SK-N-SH (cell line): ENCODE results near the gene CCDC141. TPM values are rescaled to one million over a fixed set of nuclear protein-coding genes. Genes with fewer than 3 reads are reported as not detected.

ENCODE experiments used
- CTCF ChIA-PET: fragments of 300-600, 350-600 bp; formaldehyde crosslinking; extraction: SDS; loops from one replicate; lab custom pipeline; 2021; lab: Yijun Ruan, JAX
- POLR2A ChIA-PET: fragments of 350-600 bp; sonication (Branson Sonifier 250); formaldehyde crosslinking; extraction: SDS; loops from one replicate; lab custom pipeline; 2020; ENCODE audit warnings: antibody characterized with exemption, inconsistent platforms; lab: Yijun Ruan, JAX
- DNase-seq: peaks from one replicate; pipeline ENCODE4 v3.0.0; 2012
- H2AFZ ChIP-seq: fragments of 200-600 bp; sonication (generic); 2 replicates; pipeline ENCODE4 v1.8.1; 2016; ENCODE audit warnings: antibody characterized with exemption, mild to moderate bottlenecking, low read depth
- H3F3A ChIP-seq: fragments of 200-600 bp; sonication (generic); replicated peaks from 2 replicates; pipeline ENCODE3; 2016; ENCODE audit warnings: antibody characterized with exemption, mild to moderate bottlenecking; ENCODE audit not compliant: insufficient read depth
- H3K27ac ChIP-seq, 2 experiments: fragments of 200-500 bp in 1 of 2; fragments of 200-600 bp in 1 of 2; sonication (Bioruptor generic) in 1 of 2; sonication (generic), shearing (Covaris generic) in 1 of 2; 2 replicates each; pipeline versions ENCODE4 v1.5.1 to v1.6.1; 2014 to 2016; ENCODE audit warnings: low read depth in 2 of 2, inconsistent platforms in 1 of 2, low read length in 1 of 2, mild to moderate bottlenecking in 1 of 2, mixed read lengths in 1 of 2
- H3K27me3 ChIP-seq: fragments of 200-600 bp; sonication (generic), shearing (Covaris generic); 2 replicates; pipeline ENCODE4 v1.6.1; 2016; ENCODE audit warnings: mixed run types; ENCODE audit not compliant: insufficient read depth
- H3K36me3 ChIP-seq, 2 experiments: fragments of 200-500 bp in 1 of 2; fragments of 200-600 bp in 1 of 2; sonication (Bioruptor generic) in 1 of 2; sonication (generic) in 1 of 2; replicated peaks in 1 of 2; 2 replicates each; pipeline versions ENCODE3 to v1.5.1; 2014 to 2016; ENCODE audit warnings: low read length in 1 of 2, mild to moderate bottlenecking in 1 of 2; ENCODE audit not compliant: insufficient read depth in 2 of 2, control insufficient read depth in 1 of 2
- H3K4me1 ChIP-seq, 2 experiments: fragments of 200-500 bp in 1 of 2; fragments of 200-600 bp in 1 of 2; sonication (Bioruptor generic) in 1 of 2; sonication (generic), shearing (Covaris generic) in 1 of 2; 2 replicates each; pipeline versions ENCODE4 v1.5.1 to v1.6.1; 2014 to 2016; ENCODE audit warnings: low read depth in 1 of 2, low read length in 1 of 2, mixed run types in 1 of 2; ENCODE audit not compliant: insufficient read depth in 2 of 2, control insufficient read depth in 1 of 2
- H3K4me2 ChIP-seq: fragments of 200-600 bp; sonication (generic), shearing (Covaris generic); 2 replicates; pipeline ENCODE4 v1.6.1; 2017; ENCODE audit warnings: mixed run types
- H3K4me3 ChIP-seq, 2 experiments: fragments of 200-500 bp in 1 of 2; fragments of 200-600 bp in 1 of 2; sonication (Bioruptor generic) in 1 of 2; sonication (generic), shearing (Covaris generic) in 1 of 2; 2 replicates each; pipeline versions ENCODE4 v1.5.1 to v1.8.1; 2014 to 2016; ENCODE audit warnings: low read depth in 2 of 2, inconsistent platforms in 1 of 2, low read length in 1 of 2, mild to moderate bottlenecking in 1 of 2, mixed read lengths in 1 of 2, moderate library complexity in 1 of 2
- H3K79me2 ChIP-seq: fragments of 200-600 bp; sonication (generic); 2 replicates; pipeline ENCODE4 v1.8.1; 2017; ENCODE audit warnings: mild to moderate bottlenecking; ENCODE audit not compliant: insufficient read depth
- H3K9ac ChIP-seq: fragments of 200-600 bp; sonication (generic); 2 replicates; pipeline ENCODE4 v1.6.1; 2017; ENCODE audit warnings: mixed run types
- H3K9me2 ChIP-seq: fragments of 200-600 bp; sonication (generic); 2 replicates; pipeline ENCODE4 v1.6.1; 2017; ENCODE audit warnings: mixed run types
- H3K9me3 ChIP-seq: fragments of 200-600 bp; sonication (generic); 2 replicates; pipeline ENCODE4 v1.6.1; 2017; ENCODE audit warnings: mixed run types, mild to moderate bottlenecking, moderate library complexity
- H4K20me1 ChIP-seq: fragments of 200-600 bp; sonication (generic); 2 replicates; pipeline ENCODE4 v1.6.1; 2017; ENCODE audit warnings: mild to moderate bottlenecking, mixed run types; ENCODE audit not compliant: insufficient read depth
- EP300 ChIP-seq, 2 experiments: IDR thresholded peaks; 2 replicates each; pipeline versions ENCODE4 v1.4.0 to v1.6.1; 2012; ENCODE audit warnings: borderline replicate concordance in 1 of 2, low read depth in 1 of 2, low read length in 1 of 2
- FOSL2 ChIP-seq: IDR thresholded peaks from 2 replicates; pipeline ENCODE4 v1.4.0; 2012; ENCODE audit warnings: low read depth, mild to moderate bottlenecking, moderate library complexity, borderline replicate concordance
- GABPA ChIP-seq: IDR thresholded peaks from 2 replicates; pipeline ENCODE4 v1.4.0; 2012; ENCODE audit warnings: low read depth, mild to moderate bottlenecking
- MEF2A ChIP-seq: IDR thresholded peaks from 2 replicates; pipeline ENCODE4 v1.4.0; 2012; ENCODE audit warnings: low read depth, borderline replicate concordance
- SMC3 ChIP-seq: IDR thresholded peaks from 2 replicates; pipeline ENCODE4 v1.6.1; 2012; ENCODE audit warnings: low read depth, low read length, improper control_type of control experiment
- WGBS: methylation state at CpG from one replicate; pipeline ENCODE4 v1.1.6; 2017; ENCODE audit warnings: low lambda C conversion rate; 5-methylcytosine and 5-hydroxymethylcytosine counted together
- polyA plus RNA-seq, 3 experiments: library from polyadenylated mRNA; depleted of rRNA; stranded (reverse); fragments of >200 nt; gene quantifications; 2 replicates each; pipeline ENCODE4 v1.2.3, GENCODE V29; 2012
- TF ChIP-seq, protein P1 (sequence below): IDR thresholded peaks from 2 replicates; pipeline ENCODE4 v1.6.1; 2012; ENCODE audit warnings: mild to moderate bottlenecking, low read depth, low read length, moderate library complexity
- TF ChIP-seq, protein P2 (sequence below): IDR thresholded peaks from 2 replicates; pipeline ENCODE4; 2012

Gene CCDC141
- polyA plus RNA-seq, 1 of the 3 experiments (the other 2 are of a cell fraction), result 0.02 TPM

- TF ChIP-seq, protein P1, sequence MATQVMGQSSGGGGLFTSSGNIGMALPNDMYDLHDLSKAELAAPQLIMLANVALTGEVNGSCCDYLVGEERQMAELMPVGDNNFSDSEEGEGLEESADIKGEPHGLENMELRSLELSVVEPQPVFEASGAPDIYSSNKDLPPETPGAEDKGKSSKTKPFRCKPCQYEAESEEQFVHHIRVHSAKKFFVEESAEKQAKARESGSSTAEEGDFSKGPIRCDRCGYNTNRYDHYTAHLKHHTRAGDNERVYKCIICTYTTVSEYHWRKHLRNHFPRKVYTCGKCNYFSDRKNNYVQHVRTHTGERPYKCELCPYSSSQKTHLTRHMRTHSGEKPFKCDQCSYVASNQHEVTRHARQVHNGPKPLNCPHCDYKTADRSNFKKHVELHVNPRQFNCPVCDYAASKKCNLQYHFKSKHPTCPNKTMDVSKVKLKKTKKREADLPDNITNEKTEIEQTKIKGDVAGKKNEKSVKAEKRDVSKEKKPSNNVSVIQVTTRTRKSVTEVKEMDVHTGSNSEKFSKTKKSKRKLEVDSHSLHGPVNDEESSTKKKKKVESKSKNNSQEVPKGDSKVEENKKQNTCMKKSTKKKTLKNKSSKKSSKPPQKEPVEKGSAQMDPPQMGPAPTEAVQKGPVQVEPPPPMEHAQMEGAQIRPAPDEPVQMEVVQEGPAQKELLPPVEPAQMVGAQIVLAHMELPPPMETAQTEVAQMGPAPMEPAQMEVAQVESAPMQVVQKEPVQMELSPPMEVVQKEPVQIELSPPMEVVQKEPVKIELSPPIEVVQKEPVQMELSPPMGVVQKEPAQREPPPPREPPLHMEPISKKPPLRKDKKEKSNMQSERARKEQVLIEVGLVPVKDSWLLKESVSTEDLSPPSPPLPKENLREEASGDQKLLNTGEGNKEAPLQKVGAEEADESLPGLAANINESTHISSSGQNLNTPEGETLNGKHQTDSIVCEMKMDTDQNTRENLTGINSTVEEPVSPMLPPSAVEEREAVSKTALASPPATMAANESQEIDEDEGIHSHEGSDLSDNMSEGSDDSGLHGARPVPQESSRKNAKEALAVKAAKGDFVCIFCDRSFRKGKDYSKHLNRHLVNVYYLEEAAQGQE, result no peak
- TF ChIP-seq, protein P2, sequence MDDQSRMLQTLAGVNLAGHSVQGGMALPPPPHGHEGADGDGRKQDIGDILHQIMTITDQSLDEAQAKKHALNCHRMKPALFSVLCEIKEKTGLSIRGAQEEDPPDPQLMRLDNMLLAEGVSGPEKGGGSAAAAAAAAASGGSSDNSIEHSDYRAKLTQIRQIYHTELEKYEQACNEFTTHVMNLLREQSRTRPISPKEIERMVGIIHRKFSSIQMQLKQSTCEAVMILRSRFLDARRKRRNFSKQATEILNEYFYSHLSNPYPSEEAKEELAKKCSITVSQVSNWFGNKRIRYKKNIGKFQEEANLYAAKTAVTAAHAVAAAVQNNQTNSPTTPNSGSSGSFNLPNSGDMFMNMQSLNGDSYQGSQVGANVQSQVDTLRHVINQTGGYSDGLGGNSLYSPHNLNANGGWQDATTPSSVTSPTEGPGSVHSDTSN, result no peak
- no peak for TF ChIP-seq SMC3
- TF ChIP-seq MEF2A, result no peak
- TF ChIP-seq FOSL2, result no peak
- TF ChIP-seq GABPA, result no peak
Observed at GRCh38 chr2:178976351-178976750, 73.6 kb downstream of the CCDC141 start (continued).

DNA sequence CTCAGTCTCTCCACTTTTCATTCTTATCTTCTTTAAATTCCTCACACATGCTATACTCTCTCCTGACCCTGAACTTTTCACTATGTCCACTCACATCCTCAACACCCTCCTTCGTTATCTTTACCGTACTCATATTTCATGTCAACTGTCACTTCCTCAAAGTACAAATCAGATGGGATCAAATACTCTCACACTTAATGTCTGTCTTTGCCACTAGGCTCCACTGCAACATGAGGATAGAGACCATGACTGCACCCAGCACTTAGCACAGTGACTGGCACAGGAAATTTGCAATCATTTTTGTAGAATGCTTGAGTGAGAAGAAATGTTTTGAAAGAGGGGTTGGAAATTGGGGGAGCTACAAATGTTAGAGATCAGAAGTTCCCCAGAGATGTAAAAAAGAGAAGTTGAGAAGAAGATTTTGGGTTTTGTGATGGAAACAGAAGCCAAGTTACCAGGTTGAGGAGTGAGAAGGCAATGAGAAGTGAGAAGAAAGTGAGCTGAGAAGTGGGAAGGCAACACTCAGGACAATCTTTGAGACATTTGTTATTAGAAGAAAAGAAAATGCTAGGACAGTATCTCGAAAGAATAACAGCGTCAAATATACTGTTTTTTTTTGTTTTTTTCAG is 87.0 kb downstream of the CCDC141 start:
- H3K4me1 ChIP-seq, result no peaks in the 10 kb centered on the region
- no peaks in the 10 kb centered on the region for H4K20me1 ChIP-seq
- H3K79me2 ChIP-seq, result no peaks in the 10 kb centered on the region
- no peaks in the 10 kb centered on the region for H3K9me3 ChIP-seq
- no peak overlapping the region for H3K4me3 ChIP-seq
- no peaks in the 10 kb centered on the region for H3K27me3 ChIP-seq
- H2AFZ ChIP-seq, result no peak overlapping the region
- no peak overlapping the region for H3K4me2 ChIP-seq
- no peaks in the 10 kb centered on the region for H3F3A ChIP-seq
- 49% methylated on average over 4 of the region's 4 CpGs for WGBS
- POLR2A ChIA-PET, result no interaction called here
- no peak overlapping the region for H3K9ac ChIP-seq
- TF ChIP-seq, protein P2, result no peak
- no peaks in the 10 kb centered on the region for H3K36me3 ChIP-seq
- H3K9me2 ChIP-seq, result no peaks in the 10 kb centered on the region
- H3K27ac ChIP-seq, result no peak overlapping the region
- DNase-seq, result no peak
- CTCF ChIA-PET, result no interaction called here

DNA sequence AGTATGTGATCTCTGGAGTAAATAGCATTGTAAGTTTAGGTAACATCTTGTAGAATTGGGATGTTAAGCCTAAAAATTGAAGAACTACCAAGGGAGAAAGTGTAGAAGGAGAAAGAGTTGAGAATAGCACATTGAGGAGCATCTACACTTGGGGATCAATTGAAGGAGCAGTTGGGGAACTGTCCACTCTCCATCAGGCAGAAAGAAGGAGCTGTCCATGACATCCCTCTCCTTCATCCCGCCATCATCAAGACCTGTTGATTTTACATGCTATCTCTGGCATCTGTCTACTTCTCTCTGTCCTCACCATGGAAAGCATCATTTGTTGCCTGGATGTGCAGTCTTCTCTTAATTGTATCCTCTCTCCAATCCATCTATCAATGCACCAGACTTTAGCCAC is 87.8 kb downstream of the CCDC141 start:
- POLR2A ChIA-PET, result no interaction called here
- DNase-seq, result no peak

More for the DNA sequence above, 87.8 kb downstream of the CCDC141 start:
- WGBS, result 59% methylated on average over 1 of the region's 1 CpG
- no peaks in the 10 kb centered on the region for H3K79me2 ChIP-seq
- H3K9ac ChIP-seq, result no peak overlapping the region
- H3K27ac ChIP-seq, result no peak overlapping the region
- no peaks in the 10 kb centered on the region for H3K27me3 ChIP-seq
- no peaks in the 10 kb centered on the region for H4K20me1 ChIP-seq
- no peaks in the 10 kb centered on the region for H3K36me3 ChIP-seq
- TF ChIP-seq FOSL2 (no peak), MEF2A (no peak), EP300 (IDR thresholded peaks at IDR 0.05; ENCODE audit: borderline replicate concordance in 1 of 2, low read depth in 1 of 2, low read length in 1 of 2) (no peak)
- TF ChIP-seq, protein P1, result peak; percentile 80
- TF ChIP-seq, all 33 proteins: peak for 1
- H3K9me3 ChIP-seq, result no peaks in the 10 kb centered on the region
- no peaks in the 10 kb centered on the region for H3K4me1 ChIP-seq
- CTCF ChIA-PET, result interaction anchor here (0.9 kb wide), 1 partner anchor 167 kb away, joined by 3 read pairs; no protein-coding TSS in a partner anchor
- H3K4me2 ChIP-seq, result no peak overlapping the region
- H3F3A ChIP-seq, result no peaks in the 10 kb centered on the region
- no peaks in the 10 kb centered on the region for H3K9me2 ChIP-seq
- H2AFZ ChIP-seq, result no peak overlapping the region
- no peak overlapping the region for H3K4me3 ChIP-seq
